HepG2 (cell line): ENCODE measurements around the gene NRG3. TPM values are rescaled to one million over a fixed set of nuclear protein-coding genes. Genes with fewer than 3 reads are reported as not detected.
A peak's percentile ranks its signal among the peaks of the same experiment; 100 is the strongest.
"Not testable (repeated sequence)": the region's sequence is repeated elsewhere in the genome, so short reads cannot be mapped to it uniquely, and the experiment has no call there.

Source experiments
- ATAC-seq: fragments of 200-7000 bp; cut with Tn5 transposase; 3 replicates; pipeline ENCODE4 v1.9.1; 2020; ENCODE audit warnings: mild to moderate bottlenecking, moderate library complexity
- BruUV-seq: library from RNA; stranded (reverse); fragments of 400-500 nt; replicated peaks from 2 replicates; lab custom pipeline; 2021; lab: Mats Ljungman, UMichigan
- CTCF ChIA-PET: fragments of 300-600 bp; formaldehyde crosslinking; extraction: SDS; loops from one replicate; lab custom pipeline; 2021; ENCODE audit warnings: low total read pairs, inconsistent platforms, low intra/inter-chr PET ratio; lab: Yijun Ruan, JAX
- POLR2A ChIA-PET: fragments of 350-600 bp; sonication (Branson Sonifier 250); formaldehyde crosslinking; loops from one replicate; lab custom pipeline; 2020; ENCODE audit warnings: antibody characterized with exemption, inconsistent platforms; lab: Yijun Ruan, JAX
- DNase-seq: peaks from one replicate; pipeline ENCODE4 v3.0.0-alpha.2; 2015; ENCODE audit warnings: low spot score
- FAIRE-seq: peaks from 3 replicates; lab custom pipeline; 2011; peaks lifted over from hg19 to GRCh38; lab: Jason Lieb, UNC
- H2AFZ ChIP-seq: one replicate; pipeline ENCODE4 v1.6.1; 2011; ENCODE audit warnings: low read length, inconsistent platforms
- H3K27ac ChIP-seq: fragments of 300-600 bp; 3 replicates; pipeline ENCODE4 v1.8.0; 2011; ENCODE audit warnings: mixed run types, mild to moderate bottlenecking, mixed read lengths, low read length, inconsistent platforms; ENCODE audit not compliant: insufficient read depth; ENCODE audit errors: extremely low read length
- H3K27me3 ChIP-seq, 2 experiments: fragments of 200-600 bp in 1 of 2; 2 replicates in 1 of 2; 3 replicates in 1 of 2; pipeline versions ENCODE4 v1.6.0 to v1.8.0; 2011; ENCODE audit warnings: low read length in 2 of 2, mild to moderate bottlenecking in 2 of 2, moderate library complexity in 2 of 2, inconsistent platforms in 1 of 2; ENCODE audit not compliant: insufficient read depth in 2 of 2, control insufficient read depth in 1 of 2
- H3K36me3 ChIP-seq, 2 experiments: fragments of 200-600 bp in 1 of 2; replicated peaks in 1 of 2; 2 replicates in 1 of 2; 3 replicates in 1 of 2; pipeline versions ENCODE4 v1.5.1 to v1.8.0; 2011; ENCODE audit warnings: low read length in 2 of 2, inconsistent platforms in 1 of 2; ENCODE audit not compliant: insufficient read depth in 2 of 2, control insufficient read depth in 1 of 2
- H3K4me1 ChIP-seq: 2 replicates; pipeline ENCODE4 v1.5.1; 2012; ENCODE audit warnings: low read length, inconsistent platforms; ENCODE audit not compliant: insufficient read depth
- H3K4me2 ChIP-seq: 2 replicates; pipeline ENCODE4 v1.6.0; 2011; ENCODE audit warnings: low read depth, low read length, inconsistent platforms
- H3K4me3 ChIP-seq, 3 experiments: fragments of 200-600 bp in 1 of 3; sonication (generic), shearing (Covaris generic) in 1 of 3; replicated peaks in 1 of 3; 2 replicates each; pipeline ENCODE4 v1.5.1; 2011 to 2016; ENCODE audit warnings: low read length in 3 of 3, inconsistent platforms in 2 of 3, low read depth in 2 of 3, mild to moderate bottlenecking in 2 of 3, control low read depth in 1 of 3, mixed read lengths in 1 of 3; ENCODE audit not compliant: insufficient read depth in 1 of 3
- H3K79me2 ChIP-seq: one replicate; pipeline ENCODE4 v1.6.1; 2011; ENCODE audit warnings: low read length, inconsistent platforms; ENCODE audit not compliant: insufficient read depth
- H3K9ac ChIP-seq: 2 replicates; pipeline ENCODE4 v1.6.0; 2011; ENCODE audit warnings: mild to moderate bottlenecking, low read depth, low read length, inconsistent platforms; ENCODE audit not compliant: insufficient read depth
- H3K9me3 ChIP-seq: 2 replicates; pipeline ENCODE4 v1.5.1; 2012; ENCODE audit warnings: mild to moderate bottlenecking, low read length
- H4K20me1 ChIP-seq: 2 replicates; pipeline ENCODE4 v1.6.0; 2011; ENCODE audit warnings: inconsistent platforms, mild to moderate bottlenecking, low read length, moderate library complexity; ENCODE audit not compliant: insufficient read depth
- MED1 ChIP-seq: sonication (generic); formaldehyde crosslinking; IDR thresholded peaks from 2 replicates; pipeline ENCODE4 v1.4.0; 2020; ENCODE audit warnings: missing genetic modification reagents
- RBFOX2 ChIP-seq: fragments of 200-400 bp; formaldehyde crosslinking; IDR thresholded peaks from 2 replicates; pipeline ENCODE4 v1.6.1; 2017; ENCODE audit warnings: low read depth, mild to moderate bottlenecking, low read length
- SRSF9 ChIP-seq: fragments of 200-400 bp; formaldehyde crosslinking; IDR thresholded peaks from 2 replicates; pipeline ENCODE4 v1.6.1; 2018; ENCODE audit warnings: borderline replicate concordance, mild to moderate bottlenecking, low read depth, low read length; ENCODE audit not compliant: insufficient read depth, poor library complexity, severe bottlenecking
- ZNF484 ChIP-seq: sonication (generic); formaldehyde crosslinking; IDR thresholded peaks from 2 replicates; pipeline ENCODE4 v1.5.1; 2020; ENCODE audit warnings: mild to moderate bottlenecking, low read depth, missing genetic modification reagents, borderline replicate concordance
- ZNF496 ChIP-seq: sonication (generic); formaldehyde crosslinking; IDR thresholded peaks from 2 replicates; pipeline ENCODE4 v1.8.1; 2023; ENCODE audit warnings: mild to moderate bottlenecking, moderate library complexity, missing genetic modification reagents; ENCODE audit not compliant: insufficient replicate concordance
- WGBS: methylation state at CpG from one replicate; pipeline ENCODE4 v1.1.6; 2017; ENCODE audit warnings: low lambda C conversion rate; 5-methylcytosine and 5-hydroxymethylcytosine counted together
- in situ Hi-C: cut with HindIII; loops from 2 replicates; pipeline ENCODE4 v1.10.0; 2017; ENCODE audit warnings: low pct_unique_long_range_greater_than_20kb; ENCODE audit not compliant: extremely low pct_ligation_motif_present
- intact Hi-C: fragments of 100-400 bp; cut with micrococcal nuclease; formaldehyde crosslinking; loops from one replicate; pipeline ENCODE4 v1.10.0; 2022; ENCODE audit not compliant: unreplicated experiment
- polyA plus RNA-seq, 8 experiments: library from polyadenylated mRNA; depleted of rRNA in 3 of 8; stranded (reverse) in 7 of 8; unstranded in 1 of 8; fragments of >200 nt; fragmentation: Illumina TruSeq in 4 of 8; extraction: Trizol in 4 of 8; gene quantifications; 2 replicates each; pipeline versions ENCODE4 v1.2.1 to v1.2.3, GENCODE V29; 2011 to 2016; ENCODE audit warnings: low read depth in 4 of 8, missing spikeins in 1 of 8, mixed read lengths in 1 of 8; ENCODE audit not compliant: insufficient read depth in 1 of 8
- total RNA-seq, 5 experiments: library from RNA; depleted of rRNA; stranded (reverse); fragments of >200 nt; fragmentation: Illumina TruSeq; extraction: Trizol; gene quantifications; 2 replicates each; pipeline ENCODE4 v1.2.3, GENCODE V29; 2016; ENCODE audit warnings: low read depth in 1 of 5
- TF ChIP-seq, protein P1 (sequence below): sonication (generic); formaldehyde crosslinking; IDR thresholded peaks from 2 replicates; pipeline ENCODE4 v1.4.0; 2020; ENCODE audit warnings: mild to moderate bottlenecking, missing genetic modification reagents
- TF ChIP-seq, protein P2 (sequence below): fragments of 450-650 bp; IDR thresholded peaks from 2 replicates; pipeline ENCODE4 v1.6.1; 2016

Gene NRG3
- total and polyA plus RNA-seq, 2 of the 13 experiments (the other 11 are each of a cell fraction or from before 2014, with no cell fraction given): not detected

DNA sequence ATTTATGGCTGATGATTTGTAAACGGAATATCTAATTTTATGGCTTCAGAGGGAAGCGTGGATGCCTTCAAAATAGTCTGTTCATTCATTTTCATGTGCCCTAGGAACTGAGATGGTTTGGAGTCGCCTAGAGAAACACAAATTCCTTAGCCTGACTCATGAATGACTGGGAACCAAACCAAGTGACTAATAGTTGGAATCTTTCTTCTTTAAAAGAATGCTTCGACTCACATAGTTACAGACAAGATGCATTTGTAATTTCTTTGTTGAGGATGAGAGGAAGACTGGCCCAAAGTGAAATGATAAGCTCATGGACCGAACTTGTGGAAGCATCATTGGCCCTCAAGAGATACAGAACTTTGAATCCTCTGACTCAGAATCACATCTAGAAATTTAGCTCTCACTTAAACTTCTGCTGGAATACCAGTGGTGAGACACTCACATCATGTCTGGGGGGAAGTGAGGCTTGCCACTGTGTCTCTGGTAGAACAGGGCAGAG is 1107.2 kb downstream of the NRG3 start:
- no peaks in the 10 kb centered on the region for H3K79me2 ChIP-seq
- TF ChIP-seq ZNF496 (CRISPR knock-in tag) (no peak), SRSF9 (no peak), MED1 (CRISPR knock-in tag) (no peak), ZNF484 (CRISPR knock-in tag) (no peak)
- TF ChIP-seq, protein P1, sequence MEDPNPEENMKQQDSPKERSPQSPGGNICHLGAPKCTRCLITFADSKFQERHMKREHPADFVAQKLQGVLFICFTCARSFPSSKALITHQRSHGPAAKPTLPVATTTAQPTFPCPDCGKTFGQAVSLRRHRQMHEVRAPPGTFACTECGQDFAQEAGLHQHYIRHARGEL (CRISPR knock-in tag): no peak
- TF ChIP-seq, all 625 proteins: peak for 0
- FAIRE-seq (no peak), ATAC-seq (no peak), DNase-seq (no peak)
- Histone ChIP-seq H3K27me3 (no peaks in the 10 kb centered on the region), H3K36me3 (no peaks in the 10 kb centered on the region), H3K9ac (no peak overlapping the region), H2AFZ (no peak overlapping the region), H3K9me3 (peaks cover 77% of the 10 kb centered on the region), H3K4me1 (no peaks in the 10 kb centered on the region), H4K20me1 (no peaks in the 10 kb centered on the region), H3K4me2 (no peak overlapping the region), H3K4me3 (no peak overlapping the region), H3K27ac (no peak overlapping the region)
- CTCF ChIA-PET: no interaction called here
- POLR2A ChIA-PET: no interaction called here
- no TSS peak for BruUV-seq
- intact Hi-C loops: no loop called here
- 1% methylated on average over 5 of the region's 5 CpGs for WGBS
- in situ Hi-C loops: no loop called here

DNA sequence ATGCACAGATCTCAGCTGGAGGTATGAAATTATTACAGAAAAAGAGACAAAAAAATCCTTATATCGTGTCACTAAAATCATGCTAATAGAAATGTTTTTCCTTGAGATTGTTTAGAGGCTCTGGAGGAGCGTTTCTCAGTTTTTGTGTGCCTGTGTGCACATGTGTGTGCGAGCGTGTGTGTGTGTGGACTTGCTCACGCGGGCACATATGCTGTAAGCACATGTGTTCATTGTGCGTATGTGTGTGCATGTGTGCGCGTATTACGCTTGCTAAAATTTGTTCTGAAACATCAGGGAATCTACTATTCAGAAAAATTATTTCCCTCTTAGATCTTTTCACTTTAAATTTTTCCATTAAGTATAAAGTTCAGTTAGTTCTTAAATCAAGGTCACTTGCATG is 1111.2 kb downstream of the NRG3 start:
- Histone ChIP-seq H3K9ac (no peak overlapping the region), H3K27ac (no peak overlapping the region), H2AFZ (no peak overlapping the region), H3K4me3 (no peak overlapping the region), H3K4me1 (no peaks in the 10 kb centered on the region), H3K36me3 (no peaks in the 10 kb centered on the region), H3K79me2 (no peaks in the 10 kb centered on the region), H4K20me1 (no peaks in the 10 kb centered on the region), H3K27me3 (no peaks in the 10 kb centered on the region), H3K4me2 (no peak overlapping the region), H3K9me3 (peaks cover 59% of the 10 kb centered on the region)
- ATAC-seq: no peak
- POLR2A ChIA-PET: no interaction called here
- CTCF ChIA-PET: no interaction called here
- TF ChIP-seq, protein P2, sequence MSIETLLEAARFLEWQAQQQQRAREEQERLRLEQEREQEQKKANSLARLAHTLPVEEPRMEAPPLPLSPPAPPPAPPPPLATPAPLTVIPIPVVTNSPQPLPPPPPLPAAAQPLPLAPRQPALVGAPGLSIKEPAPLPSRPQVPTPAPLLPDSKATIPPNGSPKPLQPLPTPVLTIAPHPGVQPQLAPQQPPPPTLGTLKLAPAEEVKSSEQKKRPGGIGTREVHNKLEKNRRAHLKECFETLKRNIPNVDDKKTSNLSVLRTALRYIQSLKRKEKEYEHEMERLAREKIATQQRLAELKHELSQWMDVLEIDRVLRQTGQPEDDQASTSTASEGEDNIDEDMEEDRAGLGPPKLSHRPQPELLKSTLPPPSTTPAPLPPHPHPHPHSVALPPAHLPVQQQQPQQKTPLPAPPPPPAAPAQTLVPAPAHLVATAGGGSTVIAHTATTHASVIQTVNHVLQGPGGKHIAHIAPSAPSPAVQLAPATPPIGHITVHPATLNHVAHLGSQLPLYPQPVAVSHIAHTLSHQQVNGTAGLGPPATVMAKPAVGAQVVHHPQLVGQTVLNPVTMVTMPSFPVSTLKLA: peak; percentile 52; the same call in 1 of the 2 replicates
- TF ChIP-seq RBFOX2: no peak
- in situ Hi-C loops: no loop called here
- intact Hi-C loops: no loop called here
- no peak for DNase-seq
- BruUV-seq: no TSS peak
- WGBS: 48% methylated on average over 10 of the region's 10 CpGs
- FAIRE-seq: no peak

DNA sequence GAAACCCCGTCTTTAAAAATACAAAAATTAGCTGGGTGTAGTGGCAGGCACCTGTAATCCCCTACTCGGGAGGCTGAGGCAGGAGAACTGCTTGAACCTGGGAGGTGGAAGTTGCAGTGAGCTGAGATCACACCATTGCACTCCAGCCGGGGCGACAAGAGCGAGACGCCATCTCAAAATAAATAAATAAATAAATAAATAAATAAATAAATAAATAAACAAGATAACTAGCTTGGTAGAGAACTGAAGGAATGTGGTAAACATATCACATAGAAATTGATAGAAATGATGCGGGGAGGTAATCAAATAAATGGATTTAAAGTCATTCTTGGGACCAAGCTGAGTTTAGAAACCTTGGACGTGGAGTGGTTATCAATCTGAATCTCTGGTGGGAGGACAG is 1131.5 kb downstream of the NRG3 start:
- H3K4me3 ChIP-seq, H3K79me2 ChIP-seq, POLR2A ChIA-PET, H3K36me3 ChIP-seq, CTCF ChIA-PET, in situ Hi-C loops, BruUV-seq, intact Hi-C loops, H2AFZ ChIP-seq, H3K9ac ChIP-seq, DNase-seq, H4K20me1 ChIP-seq, H3K27ac ChIP-seq, H3K27me3 ChIP-seq, H3K4me1 ChIP-seq, ATAC-seq, H3K4me2 ChIP-seq, FAIRE-seq: not testable (repeated sequence)
- 47% methylated on average over 8 of the region's 8 CpGs for WGBS
- H3K9me3 ChIP-seq: peaks cover 38% of the 10 kb centered on the region
